ENCODE data around the gene CPA4.

Gene CPA4

DNA sequence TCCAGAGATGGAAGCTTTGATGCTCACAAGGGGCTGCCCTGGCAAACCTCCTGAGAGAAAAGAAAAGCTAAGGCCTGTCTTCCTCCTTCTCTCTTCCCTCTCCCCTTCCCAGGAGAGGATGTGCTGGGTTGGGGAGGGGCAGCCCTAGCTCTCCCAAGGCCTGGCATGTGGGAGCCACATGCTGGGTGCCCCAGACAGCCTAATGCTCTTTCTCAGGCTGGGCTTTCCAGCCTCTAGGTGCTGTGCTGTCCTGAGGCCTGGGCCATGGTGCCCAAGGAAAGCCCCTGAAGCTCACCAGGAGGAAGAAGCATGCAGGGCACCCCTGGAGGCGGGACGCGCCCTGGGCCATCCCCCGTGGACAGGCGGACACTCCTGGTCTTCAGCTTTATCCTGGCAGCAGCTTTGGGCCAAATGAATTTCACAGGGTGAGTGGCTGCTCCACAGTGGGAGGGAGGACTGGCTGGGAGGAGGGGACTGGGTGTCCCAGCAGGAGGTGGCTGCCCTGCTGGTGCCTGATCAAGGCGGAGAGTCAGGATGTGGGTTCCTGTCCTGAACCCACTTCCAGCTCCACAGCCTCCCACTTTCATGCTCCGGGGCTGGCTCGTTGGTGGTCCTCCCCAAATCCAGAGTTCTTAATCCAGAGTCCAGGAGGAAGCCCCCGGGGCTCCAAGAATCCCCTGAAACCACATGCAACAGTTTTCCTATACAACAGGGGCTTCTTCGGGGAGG lies 53.4 kb downstream of the CPA4 start:
- DNase-seq: no peak

GRCh38 chr7:130346941-130347340 lies 54.0 kb downstream of the CPA4 start:
- no peak for DNase-seq

GRCh38 chr7:130349911-130350782 lies 57.2 kb downstream of the CPA4 start:
- no peak for DNase-seq

- DNase-seq: no peak
Observed at GRCh38 chr7:130350945-130351790, 58.2 kb downstream of the CPA4 start.

GRCh38 chr7:130351791-130352090 lies 58.8 kb downstream of the CPA4 start:
- no peak for DNase-seq

- no peak for DNase-seq
Observed at GRCh38 chr7:130352194-130353074, 59.5 kb downstream of the CPA4 start.

GRCh38 chr7:130353196-130353595 lies 60.2 kb downstream of the CPA4 start:
- no peak for DNase-seq

DNA sequence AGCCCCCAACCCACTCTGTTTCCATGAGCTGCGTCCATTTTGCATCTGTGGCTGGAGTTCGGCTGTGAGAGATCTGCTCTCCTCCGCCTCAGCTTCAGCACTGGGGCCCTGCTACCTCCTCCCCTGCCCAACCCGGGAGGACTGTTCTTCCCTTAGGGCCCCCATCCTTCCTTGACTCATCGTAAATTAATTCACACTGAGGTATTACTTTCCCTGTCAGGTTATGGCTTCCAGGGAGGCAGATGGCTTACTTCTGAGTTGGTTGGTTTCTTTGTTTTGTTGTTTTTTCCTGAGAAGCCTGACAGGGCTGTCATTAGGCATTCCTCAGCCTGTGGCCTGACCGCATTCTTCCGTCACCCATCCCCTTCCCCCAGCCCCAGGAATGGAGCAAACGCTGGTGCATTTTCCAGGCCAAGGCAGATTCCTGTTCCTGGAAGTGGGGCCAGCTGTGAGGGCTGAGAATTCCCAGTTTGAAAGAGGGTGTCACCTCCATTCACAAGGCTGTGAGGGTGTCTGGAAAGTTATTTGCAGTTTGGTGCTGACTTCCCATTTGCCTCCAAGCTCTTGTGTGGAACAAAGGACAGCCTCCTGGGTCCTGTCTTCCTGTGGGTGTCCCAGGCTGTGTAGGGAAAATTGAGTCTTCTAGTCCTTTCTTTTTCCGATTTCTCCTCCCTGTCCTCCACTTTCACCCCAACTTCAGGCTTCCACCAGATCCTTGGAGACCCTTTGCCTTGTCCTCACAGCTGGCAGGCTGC lies 63.3 kb downstream of the CPA4 start:
- DNase-seq: no peak

- no peak for DNase-seq
Observed at GRCh38 chr7:130356876-130357611, 64.1 kb downstream of the CPA4 start.

- no peak for DNase-seq
Observed at GRCh38 chr7:130358471-130358870, 65.5 kb downstream of the CPA4 start.

DNA sequence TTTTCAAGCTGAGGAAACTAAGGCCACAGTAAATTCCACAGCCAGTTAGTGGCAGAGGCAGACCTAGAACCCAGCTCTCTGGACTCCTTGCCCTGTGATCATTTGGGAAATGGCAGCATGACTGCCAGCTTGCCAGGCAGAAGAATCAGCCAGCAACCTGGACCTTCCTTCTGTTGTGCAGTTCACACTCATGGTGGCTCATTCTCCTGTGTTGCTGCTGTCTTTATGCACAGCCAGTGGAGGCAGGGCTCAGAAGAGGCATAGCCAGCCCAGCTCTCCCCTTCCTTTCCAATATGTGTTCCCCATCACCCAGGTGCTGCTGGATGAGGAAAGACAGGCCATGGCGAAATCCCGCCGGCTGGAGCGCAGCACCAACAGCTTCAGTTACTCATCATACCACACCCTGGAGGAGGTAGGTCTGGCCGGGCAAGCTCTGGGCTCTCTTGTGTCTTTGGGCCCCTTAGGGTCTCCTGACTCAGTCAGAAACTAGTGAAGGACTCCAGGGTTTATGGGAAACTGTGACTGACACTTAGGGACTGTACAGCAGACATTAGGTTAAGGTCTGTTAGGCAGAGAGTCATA lies 66.4 kb downstream of the CPA4 start:
- no peak for DNase-seq

DNA sequence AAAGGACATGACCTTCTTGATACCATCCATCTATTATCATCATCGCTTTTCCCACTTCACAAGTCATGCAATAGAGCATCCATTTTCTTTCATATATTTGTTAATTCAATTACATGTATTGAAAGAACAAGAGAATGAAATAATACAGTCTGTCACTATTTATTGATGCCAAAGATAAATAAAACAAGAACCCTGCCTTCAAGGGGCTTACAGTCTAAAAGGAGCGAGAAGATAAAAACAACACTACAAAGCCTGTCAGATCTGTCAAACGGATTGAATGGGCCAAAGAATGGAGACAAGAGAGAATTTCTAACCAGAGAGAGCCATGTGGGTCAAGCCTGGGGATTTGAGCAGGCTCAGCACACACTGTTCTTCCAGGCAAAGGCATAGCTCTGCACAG lies 67.6 kb downstream of the CPA4 start:
- no peak for DNase-seq

GRCh38 chr7:130361681-130362080 lies 68.7 kb downstream of the CPA4 start:
- DNase-seq: no peak

DNA sequence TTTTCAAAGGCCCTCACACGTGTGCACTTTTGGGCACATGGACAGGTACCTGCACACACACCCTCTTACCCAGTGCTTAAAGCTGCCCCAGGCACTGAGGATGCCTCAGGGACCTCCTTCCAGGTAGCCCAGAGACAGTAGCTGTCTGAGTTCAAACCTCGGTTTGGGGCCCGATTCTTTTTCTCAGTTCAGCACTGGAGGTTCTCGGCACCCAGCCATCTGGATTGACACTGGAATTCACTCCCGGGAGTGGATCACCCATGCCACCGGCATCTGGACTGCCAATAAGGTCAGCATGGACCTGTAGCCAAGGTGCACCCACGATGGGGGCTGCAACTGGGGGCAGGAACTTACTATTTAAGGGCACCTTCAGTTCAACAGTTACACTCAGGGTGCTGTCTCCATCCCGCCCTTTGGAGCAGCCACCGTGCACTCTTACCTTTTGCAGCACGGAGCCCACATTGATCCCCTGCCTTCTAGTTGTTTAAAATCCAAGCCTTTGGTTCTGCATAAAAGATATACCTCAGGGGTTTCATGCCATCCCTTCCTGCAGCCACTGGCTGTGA lies 69.4 kb downstream of the CPA4 start:
- DNase-seq: no peak

- DNase-seq: peak; percentile 13
Observed at GRCh38 chr7:130363026-130363847, 70.3 kb downstream of the CPA4 start.

- no peak for DNase-seq
Observed at GRCh38 chr7:130364451-130364850, 71.5 kb downstream of the CPA4 start.

DNA sequence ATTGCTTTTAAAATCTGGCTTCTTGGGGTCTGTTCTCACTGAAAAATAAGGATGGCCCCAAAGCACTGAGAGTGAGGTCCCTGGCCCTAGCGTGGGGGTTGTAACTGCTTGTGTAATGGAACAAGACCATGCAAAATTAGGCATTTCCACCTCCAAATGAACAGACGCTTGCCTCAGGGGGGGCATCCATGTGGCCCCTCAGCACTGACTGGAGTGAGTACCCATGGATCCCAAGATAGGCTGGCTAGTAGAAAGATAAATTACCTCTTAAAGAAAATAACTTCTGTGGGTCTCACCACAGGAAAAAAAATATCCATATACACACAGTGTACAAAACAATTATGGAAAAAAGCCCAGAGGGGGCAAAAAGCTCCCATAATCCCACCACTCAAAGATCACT lies 72.1 kb downstream of the CPA4 start:
- no peak for DNase-seq

- DNase-seq: no peak
Observed at GRCh38 chr7:130365511-130366441, 72.8 kb downstream of the CPA4 start.

Data from stimulated activated naive CD4-positive, alpha-beta T cell treated with Interleukin-2 at 50 U/mL for 16 hours (primary cell).